Trophoblast cell (in vitro differentiated cells and primary cell): ENCODE results near the gene YWHAH.

Experiments
- DNase-seq, 2 donors: peaks; one replicate each; pipeline ENCODE4 v3.0.0-alpha.2; 2016
- H2AFZ ChIP-seq: 2 replicates; pipeline ENCODE4 v1.6.1; 2013; ENCODE audit warnings: low read length, moderate library complexity, mild to moderate bottlenecking; ENCODE audit not compliant: insufficient read depth, poor library complexity
- H2AK5ac ChIP-seq: 2 replicates; pipeline ENCODE4 v1.6.1; 2013; ENCODE audit warnings: mild to moderate bottlenecking, low read length
- H2BK120ac ChIP-seq: 2 replicates; pipeline ENCODE4 v1.6.1; 2013; ENCODE audit warnings: low read length, mild to moderate bottlenecking, moderate library complexity; ENCODE audit not compliant: insufficient read depth, poor library complexity
- H2BK12ac ChIP-seq: 2 replicates; pipeline ENCODE4 v1.6.1; 2013; ENCODE audit warnings: mild to moderate bottlenecking, low read length, moderate library complexity
- H2BK5ac ChIP-seq: 2 replicates; pipeline ENCODE4 v1.6.1; 2013; ENCODE audit warnings: low read length, low read depth, moderate library complexity, mild to moderate bottlenecking; ENCODE audit not compliant: poor library complexity
- H3K14ac ChIP-seq: 2 replicates; pipeline ENCODE4 v1.6.1; 2013; ENCODE audit warnings: mild to moderate bottlenecking, low read length
- H3K18ac ChIP-seq: 2 replicates; pipeline ENCODE4 v1.6.1; 2013; ENCODE audit warnings: mild to moderate bottlenecking, low read length
- H3K23ac ChIP-seq: 2 replicates; pipeline ENCODE4 v1.6.1; 2013; ENCODE audit warnings: low read length
- H3K27ac ChIP-seq: 2 replicates; pipeline ENCODE4 v1.5.1; 2013; ENCODE audit warnings: low read depth, mild to moderate bottlenecking, inconsistent platforms, low read length, moderate library complexity
- H3K27me3 ChIP-seq: 2 replicates; pipeline ENCODE4 v1.6.1; 2013; ENCODE audit warnings: inconsistent platforms, mild to moderate bottlenecking, low read length, moderate library complexity; ENCODE audit not compliant: insufficient read depth
- H3K36me3 ChIP-seq, 2 experiments: 1 replicate in 1 of 2; 2 replicates in 1 of 2; pipeline ENCODE4 v1.6.1; 2013; ENCODE audit warnings: low read length in 2 of 2, mild to moderate bottlenecking in 2 of 2, moderate library complexity in 1 of 2; ENCODE audit not compliant: insufficient read depth in 2 of 2, control insufficient read depth in 1 of 2
- H3K4ac ChIP-seq: 2 replicates; pipeline ENCODE4 v1.6.1; 2013; ENCODE audit warnings: low read depth, mild to moderate bottlenecking, low read length, moderate library complexity
- H3K4me1 ChIP-seq, 2 experiments: 1 replicate in 1 of 2; 2 replicates in 1 of 2; pipeline ENCODE4 v1.6.1; 2013; ENCODE audit warnings: low read length in 2 of 2, mild to moderate bottlenecking in 2 of 2, moderate library complexity in 1 of 2; ENCODE audit not compliant: insufficient read depth in 2 of 2, control insufficient read depth in 1 of 2
- H3K4me2 ChIP-seq: 2 replicates; pipeline ENCODE4 v1.6.1; 2013; ENCODE audit warnings: inconsistent platforms, mild to moderate bottlenecking, low read length, moderate library complexity
- H3K4me3 ChIP-seq: 2 replicates; pipeline ENCODE4 v1.5.1; 2013; ENCODE audit warnings: mild to moderate bottlenecking, low read depth, low read length, inconsistent platforms
- H3K79me1 ChIP-seq: one replicate; pipeline ENCODE4 v1.6.1; 2013; ENCODE audit warnings: low read length
- H3K79me2 ChIP-seq: 2 replicates; pipeline ENCODE4 v1.6.1; 2013; ENCODE audit warnings: low read length, mild to moderate bottlenecking; ENCODE audit not compliant: control insufficient read depth, insufficient read depth, poor library complexity
- H3K9ac ChIP-seq: 2 replicates; pipeline ENCODE4 v1.6.1; 2013; ENCODE audit warnings: mild to moderate bottlenecking, low read length
- H3K9me3 ChIP-seq: 2 replicates; pipeline ENCODE4 v1.6.1; 2013; ENCODE audit warnings: low read depth, mild to moderate bottlenecking, control low read depth, inconsistent platforms, low read length; ENCODE audit not compliant: insufficient read depth
- H4K12ac ChIP-seq: 2 replicates; pipeline ENCODE4 v1.6.1; 2013; ENCODE audit warnings: low read depth, mild to moderate bottlenecking, low read length, moderate library complexity
- H4K8ac ChIP-seq: 2 replicates; pipeline ENCODE4 v1.6.1; 2013; ENCODE audit warnings: low read depth, mild to moderate bottlenecking, low read length, moderate library complexity
- H4K91ac ChIP-seq: one replicate; pipeline ENCODE4 v1.6.1; 2013; ENCODE audit warnings: low read depth, mild to moderate bottlenecking, low read length, moderate library complexity
- WGBS: extraction: QIAGEN DNeasy Blood & Tissue Kit; methylation state at CpG from one replicate; pipeline ENCODE4 v1.1.7; 2013; ENCODE audit warnings: missing lambda C conversion rate; ENCODE audit not compliant: insufficient read length, insufficient coverage; ENCODE audit errors: extremely low coverage; 5-methylcytosine and 5-hydroxymethylcytosine counted together

The YWHAH gene

DNA sequence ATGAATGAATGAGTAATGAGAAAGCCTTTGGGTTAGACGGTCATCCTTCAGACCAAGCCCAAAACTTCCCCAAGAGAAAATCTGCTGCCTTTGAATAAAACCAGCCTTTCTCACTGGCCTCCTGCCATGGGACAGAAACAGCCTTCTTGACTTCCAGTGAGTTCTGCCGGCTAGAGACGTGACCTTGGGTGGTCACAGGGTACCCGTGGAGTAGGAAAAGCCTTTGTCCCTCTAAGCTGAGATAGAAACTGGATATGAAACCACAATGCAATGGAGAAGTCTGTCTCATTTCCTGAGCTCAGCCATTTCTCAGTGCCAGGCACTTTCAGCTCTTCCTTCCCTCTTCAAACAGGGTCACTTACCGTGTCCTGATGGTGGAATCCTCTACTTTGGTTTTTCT, 21.2 kb upstream of the YWHAH start:
- no peaks in the 10 kb centered on the region for H3K79me2 ChIP-seq
- no peaks in the 10 kb centered on the region for H3K4me1 ChIP-seq
- H3K9ac ChIP-seq: no peak overlapping the region
- H4K91ac ChIP-seq: no peak overlapping the region
- no peaks in the 10 kb centered on the region for H3K36me3 ChIP-seq
- H3K18ac ChIP-seq: no peak overlapping the region
- H4K8ac ChIP-seq: no peak overlapping the region
- WGBS: no CpG with 5 or more reads among the region's 5 CpGs
- H2BK120ac ChIP-seq: no peak overlapping the region
- H2BK12ac ChIP-seq: no peak overlapping the region
- no peak overlapping the region for H3K4ac ChIP-seq
- no peaks in the 10 kb centered on the region for H3K9me3 ChIP-seq
- H2BK5ac ChIP-seq: no peak overlapping the region
- H3K4me2 ChIP-seq: no peak overlapping the region
- no peak overlapping the region for H2AK5ac ChIP-seq
- no peak overlapping the region for H2AFZ ChIP-seq
- no peak overlapping the region for H3K4me3 ChIP-seq
- peak in 1 of 2 donors; percentile 28 for DNase-seq
- no peaks in the 10 kb centered on the region for H3K79me1 ChIP-seq
- no peak overlapping the region for H3K14ac ChIP-seq
- no peaks in the 10 kb centered on the region for H3K27me3 ChIP-seq
- no peak overlapping the region for H3K23ac ChIP-seq
- no peak overlapping the region for H4K12ac ChIP-seq
- no peak overlapping the region for H3K27ac ChIP-seq

- Histone ChIP-seq H3K79me2 (no peaks in the 10 kb centered on the region), H2BK5ac (no peak overlapping the region), H3K9ac (no peak overlapping the region), H4K12ac (no peak overlapping the region), H3K18ac (no peak overlapping the region), H3K79me1 (no peaks in the 10 kb centered on the region), H3K14ac (no peak overlapping the region), H2AFZ (no peak overlapping the region), H3K4me2 (no peak overlapping the region), H3K9me3 (no peaks in the 10 kb centered on the region), H3K27me3 (no peaks in the 10 kb centered on the region), H3K4me3 (no peak overlapping the region), H3K4ac (no peak overlapping the region), H3K36me3 (no peaks in the 10 kb centered on the region), H2BK12ac (no peak overlapping the region), H3K23ac (no peak overlapping the region), H3K27ac (no peak overlapping the region), H2AK5ac (no peak overlapping the region), H2BK120ac (no peak overlapping the region), H4K8ac (no peak overlapping the region), H3K4me1 (no peaks in the 10 kb centered on the region), H4K91ac (no peak overlapping the region)
- no peak for DNase-seq
- no CpG with 5 or more reads among the region's 2 CpGs for WGBS
These were observed 20.6 kb upstream of the YWHAH start for GRCh38 chr22:31923747-31924146.

GRCh38 chr22:31925056-31925455, 19.3 kb upstream of the YWHAH start:
- no peak overlapping the region for H3K4me2 ChIP-seq
- 100% methylated on average over 1 of the region's 1 CpG for WGBS
- no peak overlapping the region for H3K4me3 ChIP-seq
- no peaks in the 10 kb centered on the region for H3K36me3 ChIP-seq
- H2AFZ ChIP-seq: no peak overlapping the region
- H2BK120ac ChIP-seq: no peak overlapping the region
- H3K4me1 ChIP-seq: no peaks in the 10 kb centered on the region
- no peaks in the 10 kb centered on the region for H3K27me3 ChIP-seq
- H2AK5ac ChIP-seq: no peak overlapping the region
- DNase-seq: no peak
- H4K12ac ChIP-seq: no peak overlapping the region
- no peak overlapping the region for H4K91ac ChIP-seq
- H2BK12ac ChIP-seq: no peak overlapping the region
- H3K4ac ChIP-seq: no peak overlapping the region
- no peak overlapping the region for H2BK5ac ChIP-seq
- no peaks in the 10 kb centered on the region for H3K79me1 ChIP-seq
- no peak overlapping the region for H3K27ac ChIP-seq
- no peak overlapping the region for H4K8ac ChIP-seq
- no peak overlapping the region for H3K18ac ChIP-seq
- no peak overlapping the region for H3K9ac ChIP-seq
- H3K23ac ChIP-seq: no peak overlapping the region
- H3K9me3 ChIP-seq: no peaks in the 10 kb centered on the region
- H3K79me2 ChIP-seq: no peaks in the 10 kb centered on the region
- no peak overlapping the region for H3K14ac ChIP-seq

DNA sequence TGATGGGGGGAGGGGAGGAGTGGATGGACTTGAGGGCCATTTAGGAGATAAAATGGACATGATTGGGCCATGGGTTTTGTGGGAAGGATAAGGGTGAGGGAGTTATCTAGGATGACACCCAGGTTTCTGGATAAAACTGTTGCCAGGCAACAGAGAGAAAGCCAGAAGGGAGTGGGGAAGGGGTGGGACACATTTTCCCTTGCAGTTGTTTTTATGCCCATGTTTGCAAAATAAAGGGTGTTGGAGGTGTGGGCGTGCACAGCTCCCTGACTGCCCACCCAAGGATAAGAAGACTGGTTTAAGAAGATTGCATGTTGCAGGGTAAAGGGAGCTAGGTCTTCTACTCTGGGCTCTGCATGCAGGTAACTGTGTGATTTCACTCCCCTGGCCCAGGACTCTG, 18.3 kb upstream of the YWHAH start:
- H3K79me2 ChIP-seq: no peaks in the 10 kb centered on the region
- no peak overlapping the region for H2BK120ac ChIP-seq
- H3K36me3 ChIP-seq: no peaks in the 10 kb centered on the region
- no peak overlapping the region for H2AK5ac ChIP-seq
- no peak overlapping the region for H3K23ac ChIP-seq
- H3K79me1 ChIP-seq: no peaks in the 10 kb centered on the region
- H3K9ac ChIP-seq: no peak overlapping the region
- no peaks in the 10 kb centered on the region for H3K27me3 ChIP-seq
- no peaks in the 10 kb centered on the region for H3K9me3 ChIP-seq
- no peak overlapping the region for H2AFZ ChIP-seq
- no peak overlapping the region for H3K4me2 ChIP-seq
- H3K14ac ChIP-seq: no peak overlapping the region
- H2BK12ac ChIP-seq: no peak overlapping the region
- H3K4ac ChIP-seq: no peak overlapping the region
- H3K4me3 ChIP-seq: no peak overlapping the region
- no peak for DNase-seq
- no peak overlapping the region for H4K12ac ChIP-seq
- H2BK5ac ChIP-seq: no peak overlapping the region
- no CpG with 5 or more reads among the region's 1 CpG for WGBS
- H3K18ac ChIP-seq: no peak overlapping the region
- H3K4me1 ChIP-seq: no peaks in the 10 kb centered on the region
- H4K91ac ChIP-seq: no peak overlapping the region
- no peak overlapping the region for H3K27ac ChIP-seq
- H4K8ac ChIP-seq: no peak overlapping the region

- H3K23ac ChIP-seq: no peak overlapping the region
- no peak overlapping the region for H2AFZ ChIP-seq
- H3K79me1 ChIP-seq: no peaks in the 10 kb centered on the region
- H2AK5ac ChIP-seq: no peak overlapping the region
- no peak overlapping the region for H3K4me2 ChIP-seq
- no peaks in the 10 kb centered on the region for H3K79me2 ChIP-seq
- no peaks in the 10 kb centered on the region for H3K4me1 ChIP-seq
- H3K4me3 ChIP-seq: no peak overlapping the region
- no peak overlapping the region for H3K18ac ChIP-seq
- no peak overlapping the region for H3K4ac ChIP-seq
- no peaks in the 10 kb centered on the region for H3K27me3 ChIP-seq
- H4K91ac ChIP-seq: no peak overlapping the region
- no peak overlapping the region for H3K14ac ChIP-seq
- no peak overlapping the region for H4K12ac ChIP-seq
- H2BK12ac ChIP-seq: no peak overlapping the region
- no peak overlapping the region for H3K27ac ChIP-seq
- H3K36me3 ChIP-seq: no peaks in the 10 kb centered on the region
- H4K8ac ChIP-seq: no peak overlapping the region
- H3K9me3 ChIP-seq: no peaks in the 10 kb centered on the region
- no peak overlapping the region for H3K9ac ChIP-seq
- no peak for DNase-seq
- H2BK120ac ChIP-seq: no peak overlapping the region
- H2BK5ac ChIP-seq: no peak overlapping the region
These were observed 17.4 kb upstream of the YWHAH start for GRCh38 chr22:31926969-31927368.
